ENCODE measurements around the gene BID.

DNA sequence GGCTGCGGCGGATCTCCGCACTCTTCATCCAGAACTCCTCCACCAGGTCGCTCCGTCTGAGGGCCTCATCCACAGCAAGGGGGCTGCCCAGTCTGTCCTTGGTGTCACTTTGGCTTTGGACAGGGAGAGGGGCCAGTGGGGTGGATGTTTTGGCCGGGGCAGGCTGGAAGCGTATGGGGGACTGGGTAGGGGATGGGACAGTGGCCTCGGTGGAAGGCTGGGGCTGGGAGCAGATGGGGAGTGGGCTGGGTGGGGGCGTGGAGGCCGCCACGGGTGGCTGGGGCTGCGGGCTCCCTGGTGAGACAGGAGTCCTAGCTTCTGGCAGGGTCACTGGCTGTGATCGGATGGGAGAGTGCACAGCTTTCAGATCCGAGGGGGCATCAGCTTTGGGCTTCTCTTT is 44.4 kb upstream of the BID start:
- TF ChIP-seq, protein P1, sequence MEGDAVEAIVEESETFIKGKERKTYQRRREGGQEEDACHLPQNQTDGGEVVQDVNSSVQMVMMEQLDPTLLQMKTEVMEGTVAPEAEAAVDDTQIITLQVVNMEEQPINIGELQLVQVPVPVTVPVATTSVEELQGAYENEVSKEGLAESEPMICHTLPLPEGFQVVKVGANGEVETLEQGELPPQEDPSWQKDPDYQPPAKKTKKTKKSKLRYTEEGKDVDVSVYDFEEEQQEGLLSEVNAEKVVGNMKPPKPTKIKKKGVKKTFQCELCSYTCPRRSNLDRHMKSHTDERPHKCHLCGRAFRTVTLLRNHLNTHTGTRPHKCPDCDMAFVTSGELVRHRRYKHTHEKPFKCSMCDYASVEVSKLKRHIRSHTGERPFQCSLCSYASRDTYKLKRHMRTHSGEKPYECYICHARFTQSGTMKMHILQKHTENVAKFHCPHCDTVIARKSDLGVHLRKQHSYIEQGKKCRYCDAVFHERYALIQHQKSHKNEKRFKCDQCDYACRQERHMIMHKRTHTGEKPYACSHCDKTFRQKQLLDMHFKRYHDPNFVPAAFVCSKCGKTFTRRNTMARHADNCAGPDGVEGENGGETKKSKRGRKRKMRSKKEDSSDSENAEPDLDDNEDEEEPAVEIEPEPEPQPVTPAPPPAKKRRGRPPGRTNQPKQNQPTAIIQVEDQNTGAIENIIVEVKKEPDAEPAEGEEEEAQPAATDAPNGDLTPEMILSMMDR (conservative IDR thresholded peaks at IDR 0.05): no peak
- TF ChIP-seq EZH2 (IDR thresholded peaks at IDR 0.05; ENCODE audit: low read depth): no peak

Data from PC-9 (cell line).